HG03520 (cell line): Measurements from ENCODE around the gene ANKRD16.
"Not testable (repeated sequence)": the region's sequence is repeated elsewhere in the genome, so short reads cannot be mapped to it uniquely, and the experiment has no call there.

Experiments used
- ATAC-seq: cut with Tn5 transposase; IDR thresholded peaks from one replicate; pipeline ENCODE4 v1.9.1; 2021; ENCODE audit warnings: mild to moderate bottlenecking, moderate library complexity; ENCODE audit not compliant: unreplicated experiment

Gene ANKRD16

DNA sequence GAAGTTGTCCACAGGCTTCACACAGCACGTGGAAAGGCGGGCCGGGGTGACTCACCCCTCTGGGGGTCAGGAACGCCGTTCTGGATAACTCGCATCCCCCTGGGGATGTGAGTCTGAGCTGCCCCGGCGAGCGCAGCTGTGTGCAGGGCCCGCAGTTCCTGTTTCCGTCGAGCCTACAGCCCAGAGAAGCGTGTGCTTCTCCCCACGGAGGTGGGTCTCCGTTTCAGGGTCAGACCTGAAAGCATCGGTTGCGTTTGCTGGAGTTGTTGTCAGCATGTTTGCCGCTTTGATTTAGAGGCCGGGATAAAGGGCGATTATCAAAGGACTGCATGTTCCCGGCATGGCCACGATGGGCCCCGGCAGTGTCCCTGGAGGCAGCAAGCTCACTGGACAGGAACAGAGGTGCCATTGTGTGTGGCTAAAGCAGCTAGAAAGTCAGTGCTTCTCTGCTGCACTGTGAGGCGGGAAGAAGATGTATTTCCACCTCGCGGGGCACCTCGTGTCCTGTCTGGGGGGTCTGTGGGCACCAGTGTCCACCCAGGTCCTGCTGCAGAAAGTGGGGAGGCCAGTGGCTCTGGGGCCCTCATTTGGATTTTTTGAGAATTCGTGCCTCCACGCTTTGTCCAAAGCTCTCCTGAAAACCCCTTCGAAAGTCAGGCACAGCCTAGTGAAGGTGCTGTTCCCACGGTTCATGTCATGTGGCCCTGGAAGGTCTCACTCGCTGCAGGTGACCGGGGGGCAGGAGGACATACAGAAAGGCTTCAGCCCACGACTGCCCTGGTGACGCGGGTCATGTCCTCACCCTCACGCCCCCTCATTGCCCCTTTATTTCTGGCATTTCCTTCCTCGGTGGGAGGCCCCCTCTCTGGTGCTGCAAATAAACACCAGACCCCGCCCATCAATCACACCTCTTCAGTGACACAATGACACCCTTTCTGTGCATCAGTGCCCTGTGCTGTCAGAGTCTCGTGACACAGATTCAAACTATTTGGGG lies 49.1 kb downstream of the ANKRD16 start:
- ATAC-seq = peak; percentile 66

DNA sequence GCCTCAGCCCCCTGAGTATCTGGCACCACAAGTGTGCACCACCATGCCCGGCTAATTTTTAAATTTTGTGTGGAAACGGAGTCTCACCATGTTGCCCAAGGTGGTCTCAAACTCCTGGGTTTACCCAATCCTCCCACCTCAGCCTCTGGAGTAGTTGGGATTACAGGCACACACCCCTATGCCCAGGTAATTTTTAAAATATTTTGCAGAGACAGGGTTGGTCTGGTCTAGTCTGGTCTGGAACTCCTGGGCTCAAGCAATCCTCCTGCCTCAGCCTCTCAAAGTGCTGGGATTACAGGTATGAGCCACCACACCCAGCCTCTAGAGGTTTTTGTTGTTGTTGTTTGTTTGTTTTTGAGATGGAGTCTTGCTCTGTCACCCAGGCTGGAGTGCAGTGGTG lies 53.5 kb downstream of the ANKRD16 start:
- not testable (repeated sequence) for ATAC-seq

DNA sequence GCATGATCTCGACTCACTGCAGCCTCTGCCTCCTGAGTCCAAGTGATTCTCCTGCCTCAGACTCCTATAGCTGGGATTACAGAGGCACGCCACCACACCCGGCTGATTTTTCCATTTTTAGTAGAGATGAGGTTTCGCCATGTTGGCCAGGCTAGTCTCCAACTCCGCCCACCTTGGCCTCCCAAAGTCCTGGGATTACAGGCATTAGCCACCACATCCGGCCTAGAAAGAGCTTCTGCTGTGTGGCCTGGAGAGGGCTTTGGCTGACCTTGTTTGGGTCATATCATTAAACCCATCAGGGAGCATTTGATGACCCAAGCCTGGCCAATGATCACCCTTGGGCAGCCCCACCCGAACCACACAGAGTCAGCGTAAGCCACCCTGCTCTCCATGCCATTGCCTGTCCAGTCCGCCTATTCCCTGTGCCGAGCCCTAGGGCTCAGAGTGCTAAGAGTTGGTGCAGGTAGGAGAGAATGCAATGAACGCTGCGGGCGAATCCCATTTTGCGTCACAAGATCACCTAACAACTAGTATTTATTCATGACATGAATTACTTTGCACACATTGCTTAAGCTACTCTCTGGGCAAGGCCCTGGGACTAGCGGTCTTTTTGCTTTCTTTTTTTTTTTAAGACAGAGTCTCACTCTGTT lies 54.1 kb downstream of the ANKRD16 start:
- ATAC-seq = no peak

DNA sequence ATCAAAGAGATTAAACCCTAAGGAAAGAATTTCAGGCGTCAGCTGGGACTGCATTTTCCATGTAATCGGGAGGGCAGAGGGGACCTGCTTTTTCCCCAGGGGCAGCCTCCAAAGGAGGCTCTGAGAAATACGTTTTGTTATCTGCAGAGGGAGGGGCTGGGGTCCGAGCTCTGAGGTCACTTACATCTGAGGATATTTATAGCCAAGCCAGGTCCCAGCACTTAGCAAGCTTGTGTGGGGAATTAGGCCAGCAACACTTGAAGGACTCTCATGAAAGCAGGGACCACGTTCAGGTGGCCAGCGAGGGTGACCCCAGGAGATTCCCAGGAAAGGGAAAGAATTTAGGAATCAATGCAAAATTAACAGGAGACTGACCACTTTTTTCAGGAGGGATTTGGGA lies 55.9 kb downstream of the ANKRD16 start:
- ATAC-seq = no peak

DNA sequence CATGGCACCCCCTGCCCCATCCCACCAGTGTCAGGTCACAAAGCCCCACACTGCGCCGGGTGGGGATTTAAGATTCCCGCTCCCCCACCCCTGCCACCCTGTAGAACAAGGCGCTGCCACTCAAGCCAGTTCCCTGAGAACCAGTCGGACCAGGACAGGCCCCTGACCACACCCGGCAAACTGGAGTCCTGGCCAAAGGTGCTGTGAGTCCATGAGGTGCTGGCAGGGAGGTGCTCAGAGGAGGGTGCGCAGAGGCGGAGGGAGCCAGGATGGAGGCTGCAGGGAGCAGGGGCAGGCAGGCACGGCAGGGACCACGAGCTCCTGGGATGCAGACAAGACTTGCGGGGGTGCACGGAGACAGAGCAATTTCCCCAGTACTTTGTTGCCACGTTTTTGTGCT lies 56.7 kb downstream of the ANKRD16 start:
- ATAC-seq = no peak

DNA sequence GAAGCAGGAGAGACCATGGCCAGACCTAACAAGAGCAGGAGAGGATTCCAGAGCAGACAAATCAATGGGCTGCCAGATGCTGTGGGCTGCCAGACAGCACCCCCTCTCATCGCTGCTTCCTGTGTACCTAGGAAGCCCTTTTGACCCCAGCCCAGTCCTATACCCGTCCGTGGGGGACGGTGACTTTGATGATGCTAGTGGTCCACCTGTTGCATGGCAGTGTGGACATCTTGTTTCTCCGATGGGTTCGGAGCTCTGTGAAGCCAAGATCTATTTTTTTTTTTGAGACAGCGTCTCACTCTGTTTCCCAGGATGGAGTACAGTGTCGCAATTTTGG lies 58.3 kb downstream of the ANKRD16 start:
- no peak for ATAC-seq

DNA sequence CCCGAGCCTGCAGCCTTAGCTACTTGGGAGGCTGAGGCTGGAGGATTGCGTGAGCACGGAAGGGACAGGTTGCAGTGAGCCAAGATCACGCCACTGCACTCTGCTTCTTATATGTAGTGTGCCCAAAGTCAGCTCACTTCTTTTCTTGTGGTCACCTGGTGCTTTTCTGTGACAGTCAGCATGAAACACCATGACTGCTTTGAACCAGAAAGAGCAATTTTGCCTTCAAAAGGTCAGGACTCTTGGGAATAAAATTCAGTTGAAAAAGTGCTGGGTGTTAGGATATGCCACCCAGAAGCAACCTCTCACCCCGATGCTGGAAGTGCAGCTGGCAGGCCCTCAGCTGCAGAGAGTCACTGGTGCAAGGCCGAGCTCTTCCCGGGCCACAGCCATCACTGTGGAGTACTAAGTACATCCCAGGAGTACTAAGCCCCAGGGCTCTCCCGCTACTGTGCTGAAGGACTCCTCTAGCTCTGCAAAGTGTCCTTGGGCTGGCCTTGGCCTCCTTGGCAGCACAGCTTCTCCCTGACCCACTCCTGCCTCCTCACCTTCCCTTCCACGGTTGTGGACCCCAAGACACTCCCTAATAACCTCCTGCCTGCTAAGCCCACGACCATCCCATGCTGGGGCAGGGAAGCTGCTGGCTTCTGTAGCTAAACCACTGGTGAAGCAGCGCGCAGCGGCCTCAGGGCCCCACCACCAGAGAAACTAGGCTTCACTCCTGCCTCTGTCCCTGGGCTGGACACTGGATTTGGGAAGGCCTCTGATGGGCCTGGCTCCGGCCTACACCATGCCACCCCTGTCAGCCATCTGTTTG lies 58.9 kb downstream of the ANKRD16 start:
- no peak for ATAC-seq

DNA sequence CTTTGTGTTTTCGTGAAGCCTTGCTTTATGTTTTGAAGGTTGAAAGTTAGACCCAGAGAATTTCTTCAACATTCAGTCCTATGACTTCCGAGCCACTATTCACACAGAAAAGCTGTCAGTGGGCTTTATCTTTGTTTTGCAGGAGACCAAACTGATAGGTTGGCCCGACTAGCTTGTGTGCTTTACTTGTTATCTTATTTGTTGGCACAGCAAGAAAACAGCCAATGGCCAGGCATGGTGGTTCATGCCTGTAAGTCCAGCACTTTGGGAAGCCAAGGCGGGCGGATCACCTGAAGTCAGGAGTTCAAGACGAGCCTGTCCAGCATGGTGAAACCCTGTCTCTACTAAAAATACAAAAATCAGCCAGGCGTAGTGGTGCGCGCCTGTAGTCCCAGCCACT lies 60.4 kb downstream of the ANKRD16 start:
- no peak for ATAC-seq

DNA sequence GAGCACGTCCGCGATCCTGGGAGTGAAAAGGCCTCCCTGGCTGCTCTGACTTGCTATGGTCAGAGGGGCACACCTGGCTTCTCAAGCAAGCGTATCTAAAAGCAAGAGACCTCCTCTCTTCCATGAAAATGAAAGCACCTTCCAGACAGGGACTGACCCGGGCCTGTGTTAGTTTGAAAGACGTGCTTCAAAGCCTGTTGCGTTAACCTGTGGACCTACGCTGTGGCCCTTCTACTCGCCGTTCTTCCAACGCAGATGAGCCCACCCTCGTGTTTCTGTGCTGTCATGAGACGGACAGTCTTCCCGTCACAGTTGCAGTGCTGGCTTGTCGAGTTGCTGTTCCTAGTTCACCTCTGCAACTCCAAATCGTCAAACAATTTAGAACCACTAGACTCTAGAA lies 61.0 kb downstream of the ANKRD16 start:
- ATAC-seq = no peak

DNA sequence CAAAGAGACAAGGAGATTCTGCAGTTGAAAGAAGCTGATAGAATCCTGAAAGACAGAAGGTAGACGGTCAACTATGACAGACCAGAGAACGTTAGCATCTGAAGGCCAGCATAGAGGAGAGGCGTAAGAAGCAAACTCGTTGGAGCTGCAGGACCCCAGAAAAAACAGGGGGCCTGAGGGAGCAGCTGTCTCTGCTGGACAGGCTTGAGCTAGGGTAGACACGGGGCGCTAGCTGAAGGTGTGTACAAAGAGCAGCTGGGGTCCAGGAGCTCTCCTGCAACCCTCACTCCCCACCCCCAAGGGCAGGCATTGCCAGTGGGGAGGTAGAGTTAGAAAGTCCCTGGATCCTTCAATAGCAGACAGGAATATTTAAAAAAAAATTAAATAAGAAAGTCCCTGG lies 61.9 kb downstream of the ANKRD16 start:
- ATAC-seq = no peak

DNA sequence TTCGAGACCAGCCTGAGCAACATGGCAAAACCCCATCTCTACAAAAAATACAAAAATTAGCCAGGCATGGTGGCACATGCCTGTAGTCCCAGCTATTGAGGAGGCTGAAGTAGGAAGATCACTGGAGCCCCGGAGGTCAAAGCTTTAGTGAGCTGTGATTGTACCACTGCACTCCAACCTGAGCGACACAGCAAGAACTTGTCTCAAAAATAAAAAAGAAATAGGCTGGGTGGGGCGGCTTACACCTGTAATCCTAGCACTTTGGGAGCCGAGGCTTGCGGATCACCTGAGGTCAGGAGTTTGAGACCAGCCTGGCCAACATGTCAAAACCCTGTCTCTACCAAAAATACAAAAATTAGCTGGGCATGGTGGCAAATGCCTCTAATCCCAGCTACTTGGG lies 63.2 kb downstream of the ANKRD16 start:
- ATAC-seq = not testable (repeated sequence)

DNA sequence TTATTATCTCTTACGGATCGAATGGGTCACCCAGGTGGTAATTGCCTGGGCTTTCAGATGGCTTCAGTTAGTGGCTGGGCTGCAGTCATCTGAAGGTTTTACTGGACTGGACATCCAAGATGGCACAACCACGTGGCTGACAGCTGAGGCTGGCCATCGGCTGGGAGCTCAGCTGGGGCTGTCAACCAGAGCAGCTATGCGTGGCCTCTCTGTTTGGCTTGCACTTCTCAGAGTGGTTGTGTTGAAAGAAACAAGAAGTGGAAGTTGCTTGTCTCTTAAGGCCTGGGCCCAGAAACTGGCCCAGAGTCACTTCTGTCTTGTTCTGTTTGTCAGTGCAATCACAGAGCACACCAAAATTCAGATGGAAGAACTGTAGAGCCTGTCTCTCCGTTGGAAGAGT lies 70.8 kb downstream of the ANKRD16 start:
- ATAC-seq = no peak

DNA sequence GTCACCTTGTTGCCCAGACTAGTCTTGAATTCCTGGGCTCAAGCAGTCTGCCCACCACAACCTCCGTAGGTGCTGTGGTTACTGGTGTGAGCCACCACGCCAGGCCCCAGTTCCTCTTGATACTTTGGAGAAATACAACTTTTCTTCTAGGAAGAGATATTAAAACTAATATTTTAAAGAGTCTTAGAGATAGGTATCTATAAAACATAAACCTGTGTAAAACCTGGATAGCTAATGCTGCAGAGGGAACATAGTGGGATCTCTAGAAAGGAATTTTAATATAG lies 71.7 kb downstream of the ANKRD16 start:
- no peak for ATAC-seq

DNA sequence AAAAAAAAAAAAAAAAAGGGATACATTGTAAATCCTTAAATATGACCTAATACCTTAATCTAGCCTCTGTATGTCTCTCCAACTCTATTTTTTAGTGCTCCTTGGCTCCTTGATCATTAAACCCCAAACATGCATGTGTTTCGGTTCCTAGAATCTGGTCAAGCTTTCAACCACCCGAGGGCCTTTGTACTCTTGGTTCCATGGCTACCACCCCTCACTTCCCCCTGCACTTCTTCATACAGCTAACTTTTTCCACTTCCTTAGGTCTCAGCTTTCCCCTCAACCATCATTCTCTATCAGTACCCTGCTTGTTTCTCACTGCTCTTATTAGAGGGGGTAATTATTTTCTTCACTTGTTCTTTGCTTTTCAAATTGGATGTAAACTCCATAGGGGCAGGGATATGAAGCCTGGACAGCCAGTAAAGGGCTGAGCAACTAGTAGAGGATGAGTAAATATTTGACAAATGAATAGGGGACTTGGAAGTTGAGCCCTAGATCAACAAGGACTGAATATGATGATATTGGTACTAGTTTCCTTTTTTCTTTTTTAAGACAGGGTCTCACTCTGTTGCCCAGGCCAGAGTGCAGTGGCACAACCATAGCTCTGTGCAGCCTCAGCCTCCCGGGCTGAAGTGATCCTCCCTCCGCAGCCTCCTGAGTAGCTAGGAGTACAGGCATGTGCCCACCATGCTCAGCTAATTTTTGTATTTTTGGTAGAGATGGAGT lies 72.2 kb downstream of the ANKRD16 start:
- no peak for ATAC-seq

DNA sequence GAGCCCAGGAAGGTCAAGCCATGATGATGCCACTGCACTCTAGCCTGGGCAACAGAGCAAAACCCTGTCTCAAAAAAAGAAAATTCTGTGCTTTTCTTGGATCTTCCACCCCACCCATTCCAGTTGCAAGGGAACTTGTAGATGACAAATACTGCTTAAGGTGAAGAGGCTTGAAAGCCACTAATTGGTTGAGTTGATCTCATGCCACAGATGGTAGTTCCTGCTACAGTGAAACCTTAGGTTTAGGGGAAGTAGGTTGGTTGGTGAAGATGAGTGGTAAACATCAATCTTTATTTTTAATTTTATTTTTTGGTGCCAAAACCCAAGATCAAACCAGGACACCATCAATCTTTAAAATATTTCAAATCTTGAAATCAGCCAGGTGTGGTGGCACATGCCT lies 73.5 kb downstream of the ANKRD16 start:
- no peak for ATAC-seq

DNA sequence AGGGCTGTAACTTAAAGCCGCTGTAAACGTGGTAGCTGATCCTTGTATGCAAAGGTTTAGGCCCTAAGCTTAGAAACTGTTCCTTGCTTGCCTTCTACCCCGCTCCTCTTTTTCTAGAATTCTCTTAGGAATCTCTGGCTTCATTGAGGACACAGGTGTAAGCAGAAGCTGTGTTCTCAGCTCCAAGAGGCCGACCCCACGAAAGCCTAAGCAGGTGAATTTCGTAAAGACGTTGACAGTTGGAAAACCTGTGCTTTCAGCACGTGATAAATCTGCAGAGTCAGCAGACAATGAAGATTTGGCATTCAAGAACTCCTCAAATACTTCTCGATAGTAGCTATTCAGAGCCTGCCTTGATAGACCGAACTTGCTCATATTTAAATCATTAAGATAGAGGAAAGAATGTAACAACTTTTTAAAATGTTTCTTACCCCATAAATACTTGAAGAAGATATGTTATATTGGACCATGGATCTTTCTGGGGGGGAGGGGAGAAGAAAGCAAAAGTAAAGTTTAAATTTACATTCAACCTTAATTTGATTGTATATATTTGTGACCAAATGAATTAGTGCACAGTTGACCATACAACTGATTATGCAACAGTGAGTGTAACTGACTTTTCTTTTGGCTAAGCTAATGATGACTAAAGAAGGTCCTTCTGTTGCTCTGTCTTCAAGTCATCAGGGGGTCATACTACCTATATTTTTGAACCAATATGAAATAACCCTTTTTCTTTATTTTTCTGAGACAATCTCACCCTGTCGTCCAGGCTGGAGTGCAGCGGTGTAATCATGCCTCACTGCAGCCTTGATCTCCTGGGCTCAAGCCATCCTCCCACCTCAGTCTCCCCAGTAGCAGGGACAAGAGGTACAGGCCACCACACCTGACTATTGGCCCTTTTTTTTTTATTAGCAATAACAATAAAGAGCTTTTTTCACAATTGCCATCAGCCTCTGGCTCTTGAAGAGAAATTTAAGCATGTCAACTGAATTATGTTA lies 75.3 kb downstream of the ANKRD16 start:
- ATAC-seq = no peak

DNA sequence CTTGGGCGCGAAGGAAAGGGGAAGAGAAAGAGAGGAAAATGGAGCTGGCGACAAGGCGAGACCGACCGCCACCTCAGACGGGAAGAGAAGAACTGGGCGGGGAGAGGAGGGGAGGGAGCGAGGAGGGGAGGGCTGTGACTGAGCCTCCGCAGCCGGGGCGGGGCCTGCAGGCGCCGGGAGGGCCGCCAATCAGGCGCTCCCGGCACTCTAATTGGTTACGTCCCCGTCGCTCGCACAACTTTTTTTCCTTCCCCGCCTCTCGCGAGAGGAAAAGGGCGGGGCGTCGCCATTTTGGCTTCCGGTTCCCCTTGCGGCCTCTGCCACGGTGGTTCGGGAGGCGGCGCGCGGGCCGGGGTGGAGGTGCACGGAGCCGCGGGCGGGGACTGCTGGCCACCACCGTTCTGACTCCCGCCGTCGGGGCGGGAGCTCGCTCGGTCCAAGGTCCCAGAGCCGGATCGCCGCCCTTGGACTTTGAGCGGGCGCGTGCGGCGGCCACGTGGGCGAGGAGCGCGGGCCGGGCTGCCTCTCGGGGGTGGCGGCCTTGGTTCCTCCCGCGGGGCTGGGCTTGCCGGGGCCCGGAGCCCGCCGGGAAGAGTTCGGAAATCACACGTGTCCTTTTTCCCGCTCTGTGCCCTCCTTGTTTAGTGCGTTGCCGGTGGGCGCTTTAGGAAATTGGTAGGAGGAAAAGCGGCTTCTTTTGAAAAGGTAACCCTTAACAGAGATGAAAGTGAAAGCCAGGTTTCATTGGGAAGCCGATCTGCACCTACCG lies 76.2 kb downstream of the ANKRD16 start, which contains the start of gene GDI2:
Gene GDI2 (minus strand): TSS at position 94 of the 769 bp plus-strand sequence. CDS start 176 bp downstream, outside the sequence.
- ATAC-seq = peak; percentile 71

DNA sequence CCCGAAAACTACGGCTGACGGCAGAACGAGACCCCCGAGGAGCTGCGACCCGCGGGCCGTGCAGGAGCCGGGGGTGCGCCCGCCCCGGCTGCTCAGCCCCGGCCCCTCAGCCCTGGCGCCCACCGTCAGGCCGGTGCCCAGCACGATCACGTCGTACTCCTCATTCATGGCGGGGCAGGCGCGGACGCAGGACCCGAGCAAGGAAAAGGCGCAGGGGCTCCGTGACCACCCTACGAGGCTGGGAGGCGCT lies 76.7 kb downstream of the ANKRD16 start:
- peak; percentile 27 for ATAC-seq
